Muscle layer of colon (tissue), 2 donors: ENCODE results near the gene BET1L.
"Not testable (repeated sequence)": the region's sequence is repeated elsewhere in the genome, so short reads cannot be mapped to it uniquely, and the experiment has no call there.

Source experiments
- H3K27ac ChIP-seq: one replicate; pipeline ENCODE4 v1.7.0; 2013; ENCODE audit warnings: low read depth, mild to moderate bottlenecking, low read length, moderate library complexity
- H3K27me3 ChIP-seq, 2 donors: one replicate each; pipeline ENCODE4 v1.7.0; 2013; ENCODE audit warnings: low read length in 2 of 2, mild to moderate bottlenecking in 2 of 2; ENCODE audit not compliant: insufficient read depth in 2 of 2, control insufficient read depth in 1 of 2
- H3K36me3 ChIP-seq: one replicate; pipeline ENCODE4 v1.7.0; 2013; ENCODE audit warnings: mild to moderate bottlenecking, low read length; ENCODE audit not compliant: insufficient read depth
- H3K4me1 ChIP-seq: one replicate; pipeline ENCODE4 v1.7.0; 2013; ENCODE audit warnings: mild to moderate bottlenecking, low read length; ENCODE audit not compliant: insufficient read depth
- H3K4me3 ChIP-seq, 2 donors: one replicate each; pipeline ENCODE4 v1.7.0; 2013; ENCODE audit warnings: low read length in 2 of 2, low read depth in 1 of 2, mild to moderate bottlenecking in 1 of 2, moderate library complexity in 1 of 2
- H3K9ac ChIP-seq: one replicate; pipeline ENCODE4 v1.7.0; 2013; ENCODE audit warnings: low read length
- H3K9me3 ChIP-seq: one replicate; pipeline ENCODE4 v1.7.0; 2013; ENCODE audit warnings: mild to moderate bottlenecking, low read length
- donor health status: abdominal sarcoma.
- donor health status: Adenocarcinoma of cecum.

BET1L gene

DNA sequence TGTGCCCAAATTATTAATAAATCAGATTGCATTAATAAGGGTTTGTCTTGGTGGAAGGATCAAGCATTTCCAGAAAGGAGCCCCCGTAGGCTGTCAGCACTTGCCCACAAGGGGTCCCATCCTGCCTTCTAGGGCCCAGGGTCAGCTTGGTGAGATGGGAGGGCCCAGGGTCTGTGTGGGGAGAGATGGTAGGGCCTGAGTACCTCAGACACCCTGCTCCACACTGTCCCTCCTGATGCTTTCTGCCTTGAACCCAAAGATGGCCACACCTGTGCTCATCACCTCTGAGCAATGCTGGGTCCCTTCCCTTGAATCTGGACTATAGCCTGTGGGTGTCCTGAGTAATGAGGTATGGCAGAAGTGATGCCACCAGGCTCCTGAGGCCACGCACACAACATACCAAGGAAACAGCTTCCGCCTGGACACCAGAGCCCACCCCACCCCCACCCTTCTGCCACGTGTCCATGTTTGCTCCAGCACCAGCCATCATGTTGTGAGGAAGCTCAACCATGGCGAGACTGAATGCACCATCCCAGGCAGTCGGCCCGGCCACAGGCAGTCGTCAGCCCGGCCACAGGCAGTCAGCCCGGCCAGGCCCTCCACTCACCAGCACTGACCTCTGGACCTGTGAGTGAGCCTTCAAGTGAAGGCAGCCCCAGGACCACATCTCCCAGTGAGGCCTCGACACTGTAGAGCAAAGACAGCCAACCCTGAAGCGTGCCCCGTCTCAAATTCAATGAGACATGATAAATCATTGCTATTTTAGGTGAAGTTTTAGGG lies 6.8 kb downstream of the BET1L start:
- no peaks in the 10 kb centered on the region for H3K9me3 ChIP-seq
- no peak overlapping the region for H3K27ac ChIP-seq
- H3K36me3 ChIP-seq, result peaks cover 48% of the 10 kb centered on the region
- H3K27me3 ChIP-seq, result no peaks in the 10 kb centered on the region
- H3K4me3 ChIP-seq, result no peak overlapping the region
- H3K9ac ChIP-seq, result no peak overlapping the region
- peaks cover 6% of the 10 kb centered on the region for H3K4me1 ChIP-seq

DNA sequence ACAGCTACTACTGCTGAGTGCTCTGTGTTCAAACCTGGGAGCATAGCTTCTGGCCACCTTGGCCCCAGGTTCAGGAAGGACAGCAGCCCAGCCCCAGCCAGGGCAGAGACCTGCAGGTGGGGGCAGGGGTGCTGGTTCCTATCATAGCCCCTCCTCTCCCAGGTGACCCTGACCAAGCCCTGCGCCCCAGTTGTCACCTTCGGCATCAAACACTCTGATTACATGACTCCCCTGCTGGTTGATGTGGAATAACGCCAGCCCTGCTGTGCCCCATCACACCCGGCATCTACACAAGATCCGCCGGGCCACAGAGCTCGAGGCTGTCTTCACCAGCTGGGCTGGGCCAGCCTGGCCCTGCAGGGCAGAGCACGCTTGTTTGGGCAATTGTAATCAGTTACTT lies 7.4 kb downstream of the BET1L start:
- no peak overlapping the region for H3K27ac ChIP-seq
- no peak overlapping the region for H3K9ac ChIP-seq
- no peaks in the 10 kb centered on the region for H3K27me3 ChIP-seq
- no peaks in the 10 kb centered on the region for H3K4me1 ChIP-seq
- no peaks in the 10 kb centered on the region for H3K9me3 ChIP-seq
- H3K36me3 ChIP-seq, result peaks cover 42% of the 10 kb centered on the region
- H3K4me3 ChIP-seq, result no peak overlapping the region

DNA sequence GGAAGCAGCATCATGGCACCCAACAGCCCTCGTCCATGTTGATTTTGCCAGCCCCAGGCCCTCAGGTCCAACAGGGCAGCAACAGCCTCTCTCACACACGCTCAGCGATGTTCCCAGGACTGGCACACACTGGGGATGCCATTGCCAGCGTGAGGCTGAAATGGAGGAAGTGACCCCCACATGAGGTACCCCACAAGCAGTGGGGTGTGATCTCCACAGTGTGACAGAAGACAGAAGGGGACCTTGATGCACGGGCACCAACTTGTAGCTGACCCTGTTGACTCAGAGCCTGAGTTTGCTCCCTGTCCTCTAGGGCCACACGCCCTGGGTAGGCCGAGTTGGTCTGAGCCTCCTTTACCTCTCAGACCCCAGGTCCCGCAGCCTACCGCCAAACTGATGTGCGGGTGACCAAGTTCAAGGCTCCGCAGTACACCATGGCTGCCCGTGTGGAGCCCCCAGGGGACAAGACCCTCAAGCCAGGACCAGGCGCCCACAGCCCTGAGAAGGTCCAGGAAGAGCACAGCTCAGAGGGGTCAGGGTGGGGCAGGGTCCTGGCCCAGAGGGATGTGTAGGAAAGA lies 8.1 kb downstream of the BET1L start:
- Histone ChIP-seq H3K4me1 (no peaks in the 10 kb centered on the region), H3K4me3 (no peak overlapping the region), H3K9ac (no peak overlapping the region), H3K27ac (no peak overlapping the region), H3K27me3 (no peaks in the 10 kb centered on the region), H3K36me3 (peaks cover 35% of the 10 kb centered on the region), H3K9me3 (no peaks in the 10 kb centered on the region)

DNA sequence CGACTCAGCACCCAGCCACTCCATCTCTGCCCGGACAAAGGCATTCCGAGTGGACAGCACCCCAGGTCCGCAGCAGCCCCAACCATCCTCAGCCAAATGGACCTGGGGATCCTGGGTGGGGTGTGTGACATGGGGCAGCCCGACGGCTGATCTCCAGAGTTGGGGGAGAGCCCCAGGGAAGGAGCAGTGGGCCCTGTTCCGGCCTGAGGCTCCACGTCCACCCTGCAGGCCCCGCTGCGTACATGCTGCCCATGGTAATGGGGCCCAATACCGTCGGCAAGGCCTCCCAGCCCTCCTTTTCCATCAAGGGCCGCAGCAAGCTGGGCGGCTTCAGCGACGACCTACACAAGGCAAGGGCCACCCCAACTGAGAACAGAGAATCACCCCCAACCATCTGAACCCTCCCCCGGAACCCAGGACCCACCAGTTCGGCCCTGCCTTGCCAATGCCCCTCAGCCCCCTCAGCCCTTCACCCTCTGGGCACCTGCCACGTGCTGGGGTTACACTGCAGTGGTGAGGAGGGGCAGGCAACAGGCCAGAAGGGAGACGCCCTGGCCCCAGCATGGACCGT lies 8.9 kb downstream of the BET1L start:
- H3K4me3 ChIP-seq, result no peak overlapping the region
- no peak overlapping the region for H3K27ac ChIP-seq
- H3K9ac ChIP-seq, result no peak overlapping the region
- H3K4me1 ChIP-seq, result no peaks in the 10 kb centered on the region
- peaks cover 28% of the 10 kb centered on the region for H3K36me3 ChIP-seq
- H3K9me3 ChIP-seq, result no peaks in the 10 kb centered on the region
- H3K27me3 ChIP-seq, result no peaks in the 10 kb centered on the region

DNA sequence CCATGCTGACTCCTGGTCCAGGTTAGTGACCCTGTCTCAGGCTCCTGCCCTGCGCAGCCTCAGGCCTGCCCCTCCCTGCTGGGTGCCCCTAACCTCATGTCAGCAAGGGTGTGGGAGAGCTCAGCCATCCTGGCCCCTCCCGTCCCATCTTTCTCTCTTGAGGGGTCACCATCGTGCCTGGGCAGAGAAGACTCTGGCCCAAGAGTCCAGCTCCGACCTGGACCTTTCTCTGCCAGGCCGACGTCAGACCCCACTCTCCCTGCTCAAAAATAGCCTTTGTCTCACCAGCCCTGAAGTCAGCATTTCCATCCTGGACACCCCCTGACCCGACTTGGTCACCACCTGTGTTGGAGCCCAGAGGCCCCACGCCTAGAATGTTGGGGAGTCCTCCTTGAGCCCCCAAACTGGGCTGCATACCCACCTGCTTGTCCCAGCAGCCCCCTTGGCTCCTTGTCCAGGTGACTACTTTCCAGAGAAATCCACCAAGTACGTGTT lies 9.4 kb downstream of the BET1L start:
- H3K4me1 ChIP-seq, result no peaks in the 10 kb centered on the region
- H3K9me3 ChIP-seq, result no peaks in the 10 kb centered on the region
- H3K4me3 ChIP-seq, result no peak overlapping the region
- no peak overlapping the region for H3K9ac ChIP-seq
- peaks cover 23% of the 10 kb centered on the region for H3K36me3 ChIP-seq
- H3K27ac ChIP-seq, result no peak overlapping the region
- no peaks in the 10 kb centered on the region for H3K27me3 ChIP-seq

DNA sequence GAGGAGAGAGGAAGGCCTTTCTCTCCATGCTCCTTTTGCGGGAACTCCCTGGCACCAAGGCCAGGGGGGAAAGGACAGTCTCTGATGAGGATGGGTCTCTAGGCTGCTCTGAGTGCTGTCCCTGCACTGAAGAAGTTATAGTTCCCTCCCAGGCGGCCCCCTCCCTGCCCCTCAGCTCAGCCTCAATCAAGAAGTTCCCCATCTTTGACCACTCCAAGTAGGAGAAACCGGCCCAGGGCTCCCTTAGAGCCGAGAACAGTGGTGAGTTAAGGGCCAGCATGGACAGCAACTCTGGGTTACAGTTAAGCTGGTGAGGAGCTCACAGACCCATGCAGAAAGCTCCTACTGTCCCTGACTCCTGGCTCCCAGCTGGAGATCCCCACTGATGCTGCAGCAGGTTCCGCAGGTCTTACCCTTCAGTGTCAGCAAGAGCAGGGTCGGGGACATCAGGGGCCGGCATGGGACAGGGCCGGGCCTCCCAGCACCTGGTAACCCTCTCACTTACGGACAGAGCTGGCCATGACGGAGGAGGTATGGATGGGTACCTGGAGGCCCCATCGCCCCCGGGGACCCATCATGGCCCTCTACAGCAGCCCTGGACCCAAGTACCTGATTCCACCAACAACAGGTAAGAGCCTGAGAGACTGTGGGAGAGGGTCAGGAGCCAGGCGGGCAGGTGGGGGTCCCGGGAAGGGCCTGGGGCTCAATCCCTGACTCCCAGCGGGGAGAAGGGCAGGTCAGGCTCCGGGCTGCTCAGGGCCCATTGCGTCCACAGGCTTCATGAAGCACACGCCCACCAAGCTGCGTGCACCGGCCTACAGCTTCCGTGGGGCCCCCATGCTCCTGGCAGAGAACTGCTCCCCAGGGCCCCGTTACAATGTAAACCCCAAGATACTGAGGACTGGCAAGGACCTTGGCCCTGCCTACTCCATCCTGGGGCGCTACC lies 10.1 kb downstream of the BET1L start:
- H3K9me3 ChIP-seq, result no peaks in the 10 kb centered on the region
- H3K9ac ChIP-seq, result no peak overlapping the region

DNA sequence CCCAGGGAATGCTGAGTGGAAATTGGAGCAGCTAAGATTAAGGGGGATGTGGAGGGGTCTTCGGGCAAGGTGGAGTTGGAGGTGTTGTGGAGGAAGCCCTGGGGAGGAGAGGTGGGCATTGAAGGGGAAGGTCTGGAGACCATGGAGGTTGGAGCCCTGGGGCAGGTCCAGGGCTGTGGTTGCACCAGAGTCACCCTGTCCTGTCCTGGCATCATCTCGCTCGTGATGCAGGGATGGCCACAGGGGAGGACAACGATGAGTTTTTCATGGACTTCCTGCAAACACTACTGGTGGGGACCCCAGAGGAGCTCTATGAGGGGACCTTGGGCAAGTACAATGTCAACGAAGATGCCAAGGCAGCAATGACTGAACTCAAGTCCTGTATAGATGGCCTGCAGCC lies 13.7 kb downstream of the BET1L start:
- not testable (repeated sequence) for H3K27me3 ChIP-seq, H3K9ac ChIP-seq, H3K4me1 ChIP-seq, H3K4me3 ChIP-seq, H3K36me3 ChIP-seq, H3K9me3 ChIP-seq, H3K27ac ChIP-seq

More for the DNA sequence above, 10.1 kb downstream of the BET1L start:
- no peak overlapping the region for H3K27ac ChIP-seq
- no peak overlapping the region for H3K4me3 ChIP-seq
- H3K4me1 ChIP-seq, result no peaks in the 10 kb centered on the region
- H3K36me3 ChIP-seq, result peaks cover 18% of the 10 kb centered on the region
- H3K27me3 ChIP-seq, result no peaks in the 10 kb centered on the region

DNA sequence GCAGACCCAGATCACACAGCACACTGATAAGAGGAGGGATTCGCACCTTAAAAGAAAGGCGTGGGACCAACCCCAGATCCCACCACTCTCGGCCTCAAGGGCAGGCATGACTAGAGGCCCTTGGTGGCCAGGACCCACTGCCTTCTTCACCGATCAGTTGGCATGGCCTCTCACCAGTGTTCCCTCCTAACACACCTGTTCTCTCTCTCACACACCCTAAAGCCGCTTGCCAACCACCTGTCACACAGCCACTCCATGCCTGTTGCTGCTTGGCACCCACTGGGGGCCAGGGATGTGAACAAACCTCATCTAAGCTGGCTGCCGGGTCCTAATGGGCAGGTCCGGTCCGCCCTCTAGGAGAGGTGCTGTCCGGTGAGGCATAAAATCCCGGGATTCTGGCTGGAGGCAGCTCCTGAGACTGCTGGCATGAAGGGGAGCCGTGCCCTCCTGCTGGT lies 14.5 kb downstream of the BET1L start, which contains the start of gene SCGB1C1:
TSS of gene SCGB1C1 (plus strand) at position 405 of the 455 bp plus-strand sequence. CDS start at position 427, 22 bp downstream.
- not testable (repeated sequence) for H3K4me3 ChIP-seq, H3K9ac ChIP-seq, H3K9me3 ChIP-seq, H3K27ac ChIP-seq, H3K36me3 ChIP-seq, H3K27me3 ChIP-seq, H3K4me1 ChIP-seq

DNA sequence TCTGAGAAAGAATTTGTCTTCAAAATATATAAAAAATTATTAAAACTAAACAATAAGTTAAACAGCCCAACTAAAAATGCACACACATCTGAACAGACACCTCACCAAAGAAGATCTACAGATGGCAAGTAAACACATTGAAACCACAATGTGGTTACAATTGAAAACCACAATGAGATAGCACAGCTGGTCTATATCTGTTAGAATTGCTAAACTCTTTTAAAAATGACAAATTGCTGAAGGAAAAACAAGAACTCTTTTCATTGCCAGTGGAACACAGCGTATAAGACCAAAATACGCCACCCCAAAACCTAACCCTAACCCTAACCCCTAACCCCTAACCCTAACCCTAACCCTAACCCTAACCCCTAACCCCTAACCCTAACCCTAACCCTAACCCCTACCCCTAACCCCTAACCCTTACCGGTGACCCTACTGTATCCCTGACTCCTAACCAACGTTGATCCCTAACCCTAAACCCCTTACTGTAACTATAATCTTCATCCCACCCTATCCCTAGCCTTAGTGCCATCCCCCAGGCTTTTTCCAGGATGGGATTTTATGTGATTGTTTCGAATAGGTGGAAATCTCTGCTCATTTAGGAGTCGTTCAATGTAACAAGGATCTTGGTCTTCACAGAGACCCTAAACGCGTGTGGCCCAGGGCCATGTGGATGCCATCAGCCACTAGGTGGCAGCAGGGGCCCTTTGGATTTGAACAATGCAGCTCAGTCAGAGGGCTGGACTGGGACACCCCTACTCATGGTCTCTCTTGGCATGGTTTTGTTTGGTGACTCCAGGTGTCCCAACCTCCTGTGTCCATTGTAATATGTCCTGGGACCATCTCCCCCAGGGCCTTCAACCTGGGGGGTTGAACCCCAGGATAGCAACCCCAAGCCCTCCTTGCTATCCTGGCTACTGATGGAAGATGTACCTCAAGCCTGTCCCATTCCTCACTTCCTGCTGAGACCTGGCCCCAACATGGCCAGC lies 15.4 kb downstream of the BET1L start:
- not testable (repeated sequence) for H3K36me3 ChIP-seq, H3K4me3 ChIP-seq, H3K27me3 ChIP-seq, H3K9ac ChIP-seq, H3K9me3 ChIP-seq, H3K27ac ChIP-seq, H3K4me1 ChIP-seq

DNA sequence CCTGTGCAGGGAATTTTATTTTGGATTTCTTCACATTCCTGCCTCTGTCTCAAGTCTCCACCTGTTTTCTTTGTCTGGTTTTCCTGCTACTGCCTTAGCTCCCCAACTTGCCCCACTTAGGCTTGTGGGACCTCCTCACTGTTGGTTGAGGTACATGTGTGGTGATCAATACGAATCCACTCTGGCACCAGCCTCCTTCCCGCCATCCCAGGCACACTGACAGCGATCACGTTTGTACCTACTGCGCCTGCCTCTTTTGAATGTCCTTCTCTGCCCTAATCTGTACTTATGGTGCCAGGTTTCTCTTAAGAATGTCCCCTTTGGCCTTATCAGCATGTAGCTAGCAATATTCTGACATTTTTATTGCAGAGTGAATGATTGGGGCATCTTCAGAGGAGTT lies 16.7 kb downstream of the BET1L start:
- H3K9me3 ChIP-seq, H3K4me3 ChIP-seq, H3K27ac ChIP-seq, H3K27me3 ChIP-seq, H3K4me1 ChIP-seq, H3K9ac ChIP-seq, H3K36me3 ChIP-seq: not testable (repeated sequence)
